NCI-H1092 (cell line): ENCODE measurements around the gene EPHX1.

Experiments
- DNase-seq: peaks from one replicate; lab custom pipeline; 2025; lab: John Stamatoyannopoulos, UW

Gene EPHX1

DNA sequence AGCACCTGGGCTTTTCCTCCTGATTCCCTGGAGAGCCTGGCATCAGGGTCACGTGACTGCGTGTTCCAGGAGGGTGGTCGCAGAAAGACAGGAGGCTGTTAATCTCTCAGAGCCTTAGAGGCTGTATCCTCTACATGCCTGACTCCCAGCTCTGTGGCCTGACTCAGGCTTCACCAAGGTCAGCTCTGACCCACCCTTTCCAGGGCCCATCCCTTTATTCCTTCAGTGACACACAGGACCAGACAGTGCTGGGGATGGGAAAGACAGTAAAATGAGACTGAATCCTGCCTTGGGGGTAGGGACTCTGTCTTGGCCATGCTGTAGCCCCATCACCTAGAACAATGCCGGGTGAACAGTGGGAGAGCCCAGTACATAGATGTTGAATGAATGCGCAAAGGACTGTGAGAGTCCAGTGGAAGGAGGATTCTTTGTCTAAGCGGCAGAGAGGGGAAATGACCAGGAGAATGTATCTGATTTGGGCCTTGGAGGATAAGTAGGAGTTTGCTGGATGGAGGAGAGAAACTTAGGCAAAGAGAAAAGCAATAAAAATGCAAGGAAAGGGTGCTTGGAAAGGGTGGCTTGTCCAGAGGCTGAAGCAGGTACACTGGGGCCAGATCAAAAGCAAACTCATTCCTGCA, 33.0 kb downstream of the EPHX1 start:
- no peak for DNase-seq

DNA sequence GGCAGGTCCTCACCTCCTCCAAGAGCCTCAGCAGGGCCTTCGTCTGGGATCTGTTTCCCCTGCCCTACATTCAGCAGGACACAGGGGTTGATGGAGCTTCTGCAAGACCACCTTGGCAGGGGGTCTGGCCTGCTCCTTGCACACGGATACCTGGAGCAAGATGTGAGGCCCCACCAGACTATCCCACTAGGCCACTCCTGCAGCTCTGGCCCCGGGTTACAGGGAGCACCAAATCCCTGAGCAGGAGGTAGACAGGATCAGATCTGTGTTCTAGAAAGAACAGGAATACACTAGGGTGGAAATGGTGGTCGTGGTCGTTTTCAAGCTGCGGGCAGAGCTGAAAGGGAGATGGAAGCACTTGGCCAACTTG, 33.5 kb downstream of the EPHX1 start:
- DNase-seq: no peak

DNA sequence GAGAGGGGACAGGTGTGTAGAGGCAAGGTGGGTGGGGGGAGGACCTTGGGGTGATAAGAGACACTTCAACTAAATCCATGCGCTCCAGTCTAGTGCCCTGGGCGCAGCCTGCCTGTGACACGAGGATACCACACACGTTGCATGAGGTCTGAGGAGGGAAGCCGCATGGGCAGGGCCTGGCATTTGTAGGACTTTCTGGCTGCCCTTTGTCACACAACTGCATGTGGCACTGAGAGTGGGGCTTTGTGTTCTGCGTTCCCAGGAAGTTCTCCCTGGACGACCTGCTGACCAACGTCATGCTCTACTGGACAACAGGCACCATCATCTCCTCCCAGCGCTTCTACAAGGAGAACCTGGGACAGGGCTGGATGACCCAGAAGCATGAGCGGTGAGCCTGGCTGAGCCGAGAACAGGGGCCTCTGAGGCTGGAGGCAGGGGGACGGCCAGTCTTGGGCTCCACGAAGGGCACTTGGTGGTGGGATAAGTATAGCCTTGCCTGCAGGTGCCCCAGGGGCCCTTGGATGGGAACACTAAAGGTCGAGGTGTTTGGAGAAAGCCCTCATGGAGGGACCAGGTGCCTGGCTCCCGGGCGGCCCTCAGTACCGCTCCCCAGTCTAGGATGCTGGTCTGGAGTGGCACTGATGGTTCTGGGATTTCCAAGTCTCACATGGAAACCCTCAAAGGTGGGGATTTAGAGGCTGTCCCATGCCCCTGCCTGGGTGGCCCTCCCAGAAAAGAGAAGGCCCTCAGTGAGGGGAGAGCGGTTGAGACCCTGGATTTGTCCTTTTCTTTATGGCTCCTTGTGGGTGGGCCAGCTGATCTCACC, 34.5 kb downstream of the EPHX1 start:
- DNase-seq: no peak

DNA sequence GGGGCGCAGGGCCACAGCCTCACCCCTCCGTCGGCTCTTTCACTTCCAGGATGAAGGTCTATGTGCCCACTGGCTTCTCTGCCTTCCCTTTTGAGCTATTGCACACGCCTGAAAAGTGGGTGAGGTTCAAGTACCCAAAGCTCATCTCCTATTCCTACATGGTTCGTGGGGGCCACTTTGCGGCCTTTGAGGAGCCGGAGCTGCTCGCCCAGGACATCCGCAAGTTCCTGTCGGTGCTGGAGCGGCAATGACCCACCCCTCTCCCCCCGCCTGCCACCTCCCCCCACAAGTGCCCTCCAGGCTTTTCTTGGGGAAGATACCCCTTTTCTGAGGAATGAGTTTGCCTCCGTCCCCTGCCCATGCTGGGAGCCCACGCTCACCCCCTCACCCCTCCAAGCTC, 35.2 kb downstream of the EPHX1 start:
- DNase-seq: no peak

DNA sequence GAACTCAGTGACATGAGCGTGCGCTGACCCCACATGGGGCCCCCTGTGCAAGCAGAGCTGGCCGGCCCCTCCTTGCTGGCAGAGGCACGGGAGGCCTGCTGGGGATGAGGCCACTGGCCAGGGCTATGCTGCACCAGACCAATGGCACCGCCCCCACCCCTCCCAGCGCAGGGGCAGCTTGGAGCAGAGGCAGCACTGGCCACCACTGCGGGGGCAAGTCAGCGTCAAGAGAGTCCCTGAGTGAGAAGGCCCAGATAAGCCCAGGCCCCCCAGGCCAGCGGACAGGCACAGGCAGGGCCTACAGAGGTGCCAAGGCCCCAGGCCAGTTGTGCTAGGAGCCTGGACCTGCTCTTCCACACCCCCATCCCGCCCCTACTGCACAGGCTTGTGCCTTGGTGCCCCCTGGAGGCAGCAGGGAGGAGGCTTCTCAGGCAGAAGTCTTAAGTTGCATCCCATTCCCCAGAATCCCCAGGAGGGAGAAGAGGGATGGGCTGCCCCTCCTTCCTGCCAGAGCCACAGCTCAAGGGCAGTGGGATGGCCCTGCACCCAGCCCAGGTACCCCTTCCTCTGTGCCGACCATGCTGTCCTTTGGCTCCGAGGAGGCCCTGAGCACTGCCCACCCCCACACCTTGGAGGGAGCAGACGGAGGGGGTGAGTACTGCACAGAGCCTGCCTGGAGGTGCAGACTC, 35.8 kb downstream of the EPHX1 start:
- DNase-seq: peak; percentile 56

DNA sequence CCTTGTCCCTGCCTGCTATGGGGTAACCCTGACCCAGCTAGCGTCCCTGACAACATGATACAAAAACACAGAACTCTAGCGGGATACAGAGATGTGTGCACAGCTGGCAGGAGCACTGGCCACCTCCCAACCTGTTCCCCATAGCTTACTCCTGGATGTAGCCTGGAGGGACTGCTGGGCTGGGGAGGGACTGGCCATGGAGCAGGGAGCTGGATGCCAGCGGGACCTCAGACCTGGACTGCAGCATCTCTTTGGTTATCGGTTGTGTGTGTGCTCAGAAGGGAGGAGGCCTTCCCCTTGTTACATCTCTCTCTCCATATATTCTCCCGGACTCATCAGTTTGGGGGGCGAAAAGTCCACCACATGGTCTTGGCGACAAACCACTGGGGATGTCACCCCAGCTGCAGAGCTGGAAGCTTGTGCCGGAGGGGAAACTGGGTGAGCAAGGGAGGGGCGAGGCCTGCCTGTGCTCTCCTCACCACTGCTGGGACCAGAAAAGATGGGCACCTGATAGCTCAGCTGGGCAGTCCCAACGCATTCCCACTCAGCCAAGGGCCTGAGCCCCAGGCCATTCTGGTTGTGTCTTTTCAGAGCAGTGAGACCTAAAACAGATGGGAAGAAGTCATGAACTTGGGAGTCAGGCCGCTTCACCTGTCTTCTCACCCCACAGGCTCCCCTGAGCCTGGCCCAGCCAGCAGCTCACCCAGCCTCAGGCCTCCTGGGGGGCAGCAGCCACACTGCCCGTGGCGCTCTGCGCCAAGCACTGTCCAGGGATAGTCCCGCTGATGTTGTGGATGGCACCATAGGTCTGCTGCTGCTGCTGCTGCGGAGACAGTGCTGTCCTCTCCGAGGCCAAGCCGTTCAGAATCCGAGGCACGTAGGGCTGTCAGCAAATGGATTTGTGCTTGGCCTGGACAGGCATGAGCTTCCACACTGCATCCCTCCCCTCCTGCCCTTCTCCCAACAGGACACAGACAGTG, 36.7 kb downstream of the EPHX1 start:
- DNase-seq: no peak

DNA sequence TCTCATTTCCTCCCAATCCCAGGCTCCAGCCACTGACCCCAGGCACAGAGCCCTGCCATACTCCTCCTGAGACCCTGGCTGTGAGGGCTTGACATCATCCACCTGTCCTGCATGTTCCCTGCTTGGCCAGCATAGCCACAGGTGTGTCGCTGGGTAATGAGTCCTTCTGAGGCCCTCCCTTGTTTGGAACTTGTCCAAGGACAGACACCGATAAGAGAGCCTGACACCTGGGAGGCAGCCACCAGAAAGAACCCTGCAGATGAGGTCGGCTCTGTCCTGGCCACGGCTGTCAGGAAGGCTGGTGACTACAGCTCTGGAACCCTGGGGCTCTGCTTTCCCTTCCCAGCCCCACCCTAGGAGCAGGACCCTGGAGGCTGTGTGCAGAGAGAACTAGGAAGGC, 37.7 kb downstream of the EPHX1 start:
- no peak for DNase-seq

DNA sequence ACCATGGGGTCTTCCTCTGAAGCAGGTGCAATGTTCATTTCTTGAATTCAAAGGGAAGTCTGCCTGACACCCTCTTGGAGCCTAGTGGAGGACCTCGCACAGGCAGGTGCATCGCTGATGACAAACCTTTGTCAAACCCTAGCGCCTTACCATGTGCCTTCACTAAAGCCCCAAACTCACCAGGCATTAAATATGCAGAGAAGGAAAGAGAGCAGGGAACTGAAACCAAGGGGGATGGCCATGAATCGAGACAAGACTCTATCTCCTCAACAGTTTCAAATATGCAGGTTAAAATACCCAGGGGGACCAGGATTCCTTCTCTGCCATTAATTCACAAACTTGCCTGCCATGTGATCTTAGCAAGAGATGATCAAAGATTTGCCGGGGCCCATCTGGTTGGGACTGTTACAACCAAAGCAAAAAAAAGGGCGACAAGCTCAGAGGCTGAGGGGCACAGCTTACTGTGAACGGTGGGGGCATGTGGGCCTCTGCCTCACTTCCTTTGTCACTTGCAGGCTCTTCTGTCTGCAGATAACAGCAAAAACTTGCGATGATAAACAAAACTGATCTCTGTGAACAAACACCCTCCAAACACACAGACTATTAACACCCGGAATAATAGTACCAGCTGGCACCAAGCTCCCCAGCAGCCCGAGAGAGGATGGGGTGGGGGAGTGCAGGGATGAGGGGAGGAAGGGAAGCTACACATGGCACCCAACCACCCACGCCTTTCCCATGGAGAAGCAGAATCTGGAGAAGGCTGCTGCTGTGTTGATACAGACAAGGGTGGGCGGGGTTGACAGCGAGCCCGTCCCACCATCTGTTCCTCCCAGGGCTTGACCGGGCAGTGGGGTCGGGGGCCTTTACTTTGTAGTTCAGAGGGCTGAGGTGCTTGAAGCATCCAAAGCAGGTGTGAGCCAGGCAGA, 38.4 kb downstream of the EPHX1 start:
- DNase-seq: no peak

DNA sequence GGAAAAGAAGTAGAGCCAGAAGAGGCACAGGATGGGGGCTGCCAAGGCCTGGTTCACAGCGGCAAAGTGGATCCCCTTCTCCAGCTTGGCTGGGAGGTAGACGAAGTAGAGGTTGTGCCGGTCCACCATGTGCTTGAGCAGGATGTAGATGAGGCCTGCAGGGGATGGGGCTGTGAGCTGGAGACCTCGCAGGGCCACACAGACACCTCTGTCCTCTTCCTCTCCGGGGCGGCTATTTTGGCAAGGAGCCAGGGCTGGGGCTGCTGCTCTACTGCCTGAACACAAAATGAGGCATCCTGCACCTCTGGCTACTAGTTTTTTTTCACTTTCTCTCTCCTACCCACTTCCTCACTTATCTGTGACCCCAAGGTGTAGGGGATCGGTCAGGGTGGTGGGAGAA, 40.0 kb downstream of the EPHX1 start:
- DNase-seq: no peak

DNA sequence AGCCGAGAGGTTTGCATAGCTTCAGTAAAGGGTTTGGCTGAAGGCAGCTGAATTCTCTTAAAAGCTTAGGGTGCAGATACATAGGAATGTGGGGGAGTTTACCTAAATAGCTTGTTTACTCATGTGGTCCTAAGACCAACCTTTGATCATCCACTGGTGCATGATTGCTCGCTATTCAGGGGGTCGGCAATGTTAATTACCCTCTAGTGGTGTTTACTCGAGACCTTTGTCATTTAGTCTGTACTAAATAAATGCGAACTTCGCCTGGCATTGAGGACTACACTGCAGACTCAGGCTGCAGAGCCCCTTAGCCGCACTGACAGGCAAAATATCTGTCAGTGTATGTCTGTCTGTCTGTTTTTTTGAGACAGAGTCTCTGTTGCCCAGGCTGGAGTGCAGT, 40.4 kb downstream of the EPHX1 start:
- no peak for DNase-seq

DNA sequence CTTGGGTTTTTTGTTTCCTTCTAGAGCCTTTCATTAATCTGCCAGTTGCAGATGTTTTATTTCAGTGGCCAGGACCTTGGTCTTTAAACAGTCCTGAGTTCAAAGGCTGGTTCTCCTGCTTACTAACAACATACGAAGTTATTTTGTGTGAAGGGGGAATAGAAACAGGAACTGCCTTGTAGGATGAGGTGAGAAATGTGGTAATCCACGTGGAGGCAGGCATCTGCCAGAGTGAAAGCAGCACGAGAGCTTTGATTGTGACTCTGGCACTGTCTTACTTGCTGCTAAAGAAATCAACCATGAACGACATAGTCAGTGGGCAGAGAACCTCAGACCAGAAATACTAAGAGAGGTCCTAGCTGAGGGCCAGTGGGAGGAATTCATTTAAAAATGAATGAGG, 41.9 kb downstream of the EPHX1 start:
- no peak for DNase-seq

DNA sequence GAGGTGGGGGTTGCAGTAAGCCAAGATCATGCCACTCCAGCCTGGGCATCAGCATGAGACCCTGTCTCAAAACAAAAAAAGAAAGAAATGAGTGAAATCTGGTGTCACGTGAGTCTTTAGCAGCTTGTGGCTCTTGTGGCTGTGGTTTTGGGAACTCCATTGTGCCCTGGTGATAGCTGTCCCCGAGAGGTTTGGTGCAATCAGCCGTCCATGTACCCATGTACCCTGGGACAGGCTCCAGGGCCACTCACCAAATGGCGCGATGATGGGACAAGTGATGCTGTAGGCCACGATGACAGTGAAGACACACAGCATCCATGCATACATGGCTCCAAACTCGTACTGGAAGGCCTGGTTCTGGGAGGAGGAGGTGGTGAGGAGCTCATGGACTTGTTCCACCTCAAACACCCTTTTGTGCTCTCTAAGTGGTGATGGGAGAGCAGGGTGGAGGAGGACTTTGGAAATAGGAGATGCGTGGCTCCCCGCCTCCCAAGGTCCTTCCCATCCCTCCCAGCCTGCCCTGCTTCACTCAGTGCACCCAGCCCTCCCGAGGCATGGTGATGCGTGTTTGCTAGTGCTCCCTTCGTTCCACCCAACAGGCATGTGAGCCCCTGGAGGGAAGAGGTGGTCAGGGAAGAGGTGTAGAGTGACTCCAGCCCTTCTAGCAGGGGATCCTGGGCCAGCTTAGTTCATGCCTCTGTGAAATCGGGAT, 42.6 kb downstream of the EPHX1 start:
- DNase-seq: no peak

DNA sequence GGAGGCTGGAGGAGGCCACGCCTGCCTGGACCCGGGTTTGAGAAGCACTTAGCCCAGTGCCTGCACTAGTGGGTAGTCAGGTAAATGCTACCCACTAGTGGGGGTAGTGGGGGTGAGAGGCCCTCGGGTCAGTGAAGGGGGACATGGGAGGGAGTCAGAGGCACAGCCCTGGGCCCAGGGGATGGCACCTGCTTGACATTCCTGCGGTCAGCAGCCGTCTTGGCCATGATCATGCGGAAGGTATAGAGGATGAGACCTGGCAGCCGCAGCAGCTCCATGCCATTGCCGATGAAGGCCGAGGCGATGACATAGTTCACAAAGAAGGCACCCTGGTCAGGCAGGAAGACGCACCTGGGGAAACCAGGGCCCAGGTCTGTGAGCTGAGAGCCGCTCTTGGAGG, 43.5 kb downstream of the EPHX1 start:
- DNase-seq: no peak

DNA sequence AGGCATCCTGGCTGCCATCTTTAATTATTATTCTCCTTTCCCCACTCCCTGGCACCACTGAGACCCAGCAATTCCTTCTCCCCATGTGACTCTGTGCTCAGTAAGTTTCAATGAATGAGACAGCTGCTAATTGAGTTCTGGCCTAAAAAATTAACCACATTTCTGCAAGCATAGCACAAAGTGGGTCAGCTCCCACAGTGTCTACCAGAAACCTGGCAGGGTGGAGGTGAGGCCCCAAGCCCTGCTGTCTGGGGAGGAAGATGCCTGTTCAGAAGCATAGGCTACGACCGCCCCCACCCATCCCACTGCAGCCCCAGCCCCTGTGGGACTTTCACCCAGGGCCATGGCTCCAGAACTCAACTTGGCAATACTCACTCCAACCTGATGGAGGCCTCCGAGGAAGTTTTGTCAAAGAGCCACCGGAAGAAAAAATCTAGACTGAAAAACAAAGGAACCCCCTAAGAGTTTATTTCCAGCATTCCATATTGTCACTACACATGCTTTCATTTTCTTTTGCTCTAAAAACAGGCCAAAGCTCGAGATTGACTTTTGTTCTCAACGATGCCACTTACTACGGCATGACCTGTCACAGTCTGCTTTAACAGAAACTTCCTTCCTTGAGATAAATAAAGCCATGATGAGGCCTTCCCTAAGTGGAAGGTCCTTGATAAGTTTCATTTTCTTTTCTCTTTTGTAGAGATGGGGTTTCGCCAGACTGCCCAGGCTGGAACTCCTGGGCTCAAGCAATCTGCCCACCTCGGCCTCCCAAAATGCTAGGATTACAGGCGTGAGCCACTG, 45.8 kb downstream of the EPHX1 start:
- no peak for DNase-seq

DNA sequence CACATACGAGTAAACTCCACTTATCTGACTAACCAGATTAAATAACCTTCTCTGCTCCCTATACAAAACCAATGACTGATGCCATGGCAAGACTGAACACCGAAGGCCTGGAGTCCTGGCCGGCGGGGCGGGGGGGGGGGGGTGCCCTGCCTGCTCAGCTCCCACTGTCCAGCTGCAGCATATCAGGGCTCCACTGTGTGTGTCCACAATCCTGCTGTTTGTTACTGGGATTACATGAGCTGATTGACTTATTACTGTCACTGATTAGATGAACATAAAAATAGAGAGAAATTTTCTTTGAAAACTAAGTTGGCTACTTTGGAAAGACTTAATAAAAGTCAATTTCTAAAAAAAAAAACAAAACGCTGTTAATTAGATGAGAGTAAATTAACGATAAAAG, 47.3 kb downstream of the EPHX1 start:
- no peak for DNase-seq

DNA sequence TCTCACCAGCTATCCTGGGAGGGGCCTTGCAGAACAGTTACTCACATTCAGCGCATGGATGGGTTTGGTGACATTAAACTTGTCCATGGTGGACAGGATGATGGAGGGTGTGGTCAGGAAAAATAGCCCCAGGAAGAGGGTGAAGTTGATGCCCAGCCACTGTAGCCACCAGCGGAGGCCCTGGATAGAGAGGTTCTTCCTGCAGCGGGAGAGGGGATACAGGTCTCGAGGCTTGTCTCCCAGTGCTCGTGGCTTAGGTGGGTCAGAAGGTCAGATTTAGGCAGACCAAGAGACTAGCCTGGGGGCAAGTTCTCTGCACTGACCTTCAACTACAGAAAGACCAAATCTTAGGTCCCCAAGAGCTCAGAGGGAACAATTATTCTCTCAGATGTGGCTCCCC, 49.2 kb downstream of the EPHX1 start:
- no peak for DNase-seq

DNA sequence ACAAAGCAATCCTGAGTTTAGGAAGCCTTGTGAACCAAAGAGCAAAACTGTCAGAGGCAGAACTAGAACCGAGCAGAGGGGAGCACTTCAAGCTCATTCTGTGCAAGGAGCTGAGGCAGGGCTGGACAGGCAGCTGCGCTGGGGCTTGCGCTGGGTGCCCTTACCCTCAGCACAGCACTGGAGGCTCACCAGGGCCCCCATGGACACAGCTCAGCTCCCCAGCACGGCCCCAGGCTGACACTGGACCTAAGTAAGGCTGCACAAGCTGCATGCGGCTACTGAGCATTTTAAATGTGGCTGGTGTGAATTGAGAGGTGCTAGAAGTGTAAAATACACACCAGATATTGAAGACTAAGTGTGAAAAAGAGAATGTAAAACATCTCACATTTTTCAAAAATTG, 50.2 kb downstream of the EPHX1 start:
- DNase-seq: no peak

DNA sequence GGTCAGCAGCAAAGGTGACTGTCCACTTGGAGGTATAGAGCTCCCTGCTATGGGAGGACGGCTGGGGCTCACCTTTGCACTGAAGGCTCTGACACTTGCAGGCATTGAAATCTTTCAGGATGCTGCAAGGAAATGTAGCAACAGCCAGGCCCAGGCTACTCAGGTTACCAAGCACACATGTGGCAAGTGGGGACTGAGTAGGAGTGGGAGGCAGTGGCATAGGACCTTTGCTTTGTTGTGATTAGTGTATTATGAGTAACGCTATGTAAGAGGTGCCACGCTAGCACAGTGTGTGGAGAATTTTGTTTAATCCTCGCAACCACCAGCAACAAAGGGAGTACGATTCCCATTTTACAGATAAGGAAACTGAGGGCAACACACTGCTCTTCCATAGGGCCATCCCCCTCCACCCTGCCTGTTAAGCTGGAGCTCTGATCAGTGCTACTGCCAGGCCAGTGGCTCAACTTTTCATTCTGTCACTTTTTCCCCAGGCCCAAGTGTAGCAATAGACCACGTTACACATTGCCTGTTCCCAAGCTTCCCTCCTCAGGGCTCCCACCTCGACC, 51.0 kb downstream of the EPHX1 start:
- DNase-seq: no peak
